IMR-90 (cell line): ENCODE results near the gene UBE2A. TPM values are rescaled to one million over a fixed set of nuclear protein-coding genes. Genes with fewer than 3 reads are reported as not detected.

Experiments used
- ATAC-seq: fragments of 200-7000 bp; cut with Tn5 transposase; 2 replicates; pipeline ENCODE4 v1.9.1; 2020; ENCODE audit warnings: low read depth, mild to moderate bottlenecking, moderate library complexity
- BruUV-seq: library from RNA; stranded (reverse); fragments of 400-500 nt; replicated peaks from 2 replicates; lab custom pipeline; 2021; lab: Mats Ljungman, UMichigan
- CTCF ChIA-PET: fragments of 300-600 bp; formaldehyde crosslinking; extraction: SDS; loops from one replicate; lab custom pipeline; 2021; ENCODE audit warnings: antibody characterized with exemption; lab: Yijun Ruan, JAX
- POLR2A ChIA-PET: fragments of 300-600 bp; sonication (Branson Sonifier 250); formaldehyde crosslinking; loops from one replicate; lab custom pipeline; 2022; ENCODE audit warnings: antibody characterized with exemption; ENCODE audit not compliant: unreplicated experiment; lab: Charles Lee
- DNase-seq: peaks from one replicate; pipeline ENCODE4 v3.0.0; 2013
- H2AFZ ChIP-seq: replicated peaks from 2 replicates; pipeline ENCODE3; 2013; ENCODE audit warnings: low read length, mild to moderate bottlenecking; ENCODE audit not compliant: poor library complexity
- H2AK5ac ChIP-seq: 2 replicates; pipeline ENCODE4 v1.6.1; 2013; ENCODE audit warnings: low read depth, low read length, inconsistent platforms
- H2AK9ac ChIP-seq: replicated peaks from 2 replicates; pipeline ENCODE3; 2013; ENCODE audit warnings: mild to moderate bottlenecking, low read depth, low read length, moderate library complexity; ENCODE audit not compliant: poor library complexity
- H2BK120ac ChIP-seq: 2 replicates; pipeline ENCODE4 v1.6.1; 2013; ENCODE audit warnings: low read depth, low read length, inconsistent platforms
- H2BK15ac ChIP-seq: 3 replicates; pipeline ENCODE4 v1.6.1; 2013; ENCODE audit warnings: low read depth, low read length, inconsistent platforms
- H2BK20ac ChIP-seq: 2 replicates; pipeline ENCODE4 v1.6.1; 2013; ENCODE audit warnings: low read depth, mild to moderate bottlenecking, inconsistent platforms, low read length, moderate library complexity
- H2BK5ac ChIP-seq: 2 replicates; pipeline ENCODE4 v1.6.1; 2013; ENCODE audit warnings: mild to moderate bottlenecking, low read depth, low read length, inconsistent platforms; ENCODE audit not compliant: poor library complexity, severe bottlenecking
- H3K14ac ChIP-seq: replicated peaks from 2 replicates; pipeline ENCODE4 v1.6.1; 2013; ENCODE audit warnings: low read depth, low read length, inconsistent platforms
- H3K18ac ChIP-seq: 2 replicates; pipeline ENCODE4 v1.6.1; 2013; ENCODE audit warnings: low read depth, low read length, control low read depth
- H3K23ac ChIP-seq: 2 replicates; pipeline ENCODE4 v1.6.1; 2013; ENCODE audit warnings: low read depth, low read length, inconsistent platforms
- H3K27ac ChIP-seq: 2 replicates; pipeline ENCODE4 v1.5.1; 2013; ENCODE audit warnings: mild to moderate bottlenecking, control low read depth, low read length; ENCODE audit not compliant: insufficient read depth
- H3K27me3 ChIP-seq: 2 replicates; pipeline ENCODE4 v1.6.1; 2013; ENCODE audit warnings: low read length; ENCODE audit not compliant: control insufficient read depth, insufficient read depth
- H3K36me3 ChIP-seq: 2 replicates; pipeline ENCODE4 v1.6.1; 2013; ENCODE audit warnings: low read length, mixed read lengths; ENCODE audit not compliant: control insufficient read depth, insufficient read depth
- H3K4ac ChIP-seq: 2 replicates; pipeline ENCODE4 v1.6.1; 2013; ENCODE audit warnings: low read depth, low read length, inconsistent platforms
- H3K4me1 ChIP-seq: 2 replicates; pipeline ENCODE4 v1.6.1; 2013; ENCODE audit warnings: low read length, mixed read lengths; ENCODE audit not compliant: control insufficient read depth, insufficient read depth
- H3K4me2 ChIP-seq: 2 replicates; pipeline ENCODE4 v1.6.1; 2013; ENCODE audit warnings: low read depth, mild to moderate bottlenecking, control low read depth, low read length, moderate library complexity
- H3K4me3 ChIP-seq: 2 replicates; pipeline ENCODE4 v1.5.1; 2013; ENCODE audit warnings: low read depth, mild to moderate bottlenecking, control low read depth, low read length, moderate library complexity; ENCODE audit not compliant: insufficient read depth
- H3K56ac ChIP-seq: 2 replicates; pipeline ENCODE4 v1.6.1; 2013; ENCODE audit warnings: low read length, inconsistent platforms; ENCODE audit not compliant: insufficient read depth; ENCODE audit errors: extremely low read depth
- H3K79me1 ChIP-seq, 2 experiments: 2 replicates each; pipeline ENCODE4 v1.6.1; 2013; ENCODE audit warnings: low read length in 2 of 2, inconsistent platforms in 1 of 2, low read depth in 1 of 2
- H3K9ac ChIP-seq: 2 replicates; pipeline ENCODE4 v1.6.1; 2013; ENCODE audit warnings: low read depth, low read length, control low read depth
- H3K9me1 ChIP-seq: 2 replicates; pipeline ENCODE4 v1.6.1; 2013; ENCODE audit warnings: low read length, inconsistent platforms; ENCODE audit not compliant: insufficient read depth
- H3K9me3 ChIP-seq: 2 replicates; pipeline ENCODE4 v1.6.1; 2013; ENCODE audit warnings: low read length; ENCODE audit not compliant: control insufficient read depth, insufficient read depth
- H4K20me1 ChIP-seq: 2 replicates; pipeline ENCODE4 v1.6.1; 2013; ENCODE audit warnings: low read length, inconsistent platforms; ENCODE audit not compliant: insufficient read depth
- H4K5ac ChIP-seq: 2 replicates; pipeline ENCODE4 v1.6.1; 2013; ENCODE audit warnings: mild to moderate bottlenecking, low read depth, low read length, control low read depth
- H4K8ac ChIP-seq, 2 experiments: 2 replicates each; pipeline ENCODE4 v1.6.1; 2013; ENCODE audit warnings: low read depth in 2 of 2, low read length in 2 of 2, control low read depth in 1 of 2, inconsistent platforms in 1 of 2
- H4K91ac ChIP-seq: 2 replicates; pipeline ENCODE4 v1.6.1; 2013; ENCODE audit warnings: low read depth, low read length, inconsistent platforms; ENCODE audit not compliant: insufficient read depth
- BHLHE40 ChIP-seq: fragments of 150-350 bp; IDR thresholded peaks from 2 replicates; pipeline ENCODE4 v1.6.1; 2016; ENCODE audit warnings: mild to moderate bottlenecking, low read depth, low read length
- CEBPB ChIP-seq: IDR thresholded peaks from 2 replicates; pipeline ENCODE4 v1.6.1; 2012; ENCODE audit warnings: low read depth, low read length, improper control_type of control experiment
- CHD1 ChIP-seq: IDR thresholded peaks from 2 replicates; pipeline ENCODE4 v1.6.1; 2012; ENCODE audit warnings: low read depth, low read length, improper control_type of control experiment
- CTCF ChIP-seq: conservative IDR thresholded peaks from 2 replicates; pipeline ENCODE4 v1.5.1; 2012; ENCODE audit warnings: mild to moderate bottlenecking, low read depth, low read length, improper control_type of control experiment
- ELK1 ChIP-seq: fragments of 150-350 bp; IDR thresholded peaks from 2 replicates; pipeline ENCODE4 v1.6.1; 2016; ENCODE audit warnings: low read depth, mild to moderate bottlenecking, low read length, moderate library complexity, borderline replicate concordance
- FOS ChIP-seq: fragments of 150-350 bp; IDR thresholded peaks from 2 replicates; pipeline ENCODE4 v1.6.1; 2016; ENCODE audit warnings: low read depth, low read length
- MAFK ChIP-seq: IDR thresholded peaks from 2 replicates; pipeline ENCODE4 v1.6.1; 2012; ENCODE audit warnings: low read depth, low read length, improper control_type of control experiment
- MAZ ChIP-seq: IDR thresholded peaks from 2 replicates; pipeline ENCODE4 v1.6.1; 2012; ENCODE audit warnings: low read depth, mild to moderate bottlenecking, low read length, improper control_type of control experiment, moderate library complexity, borderline replicate concordance
- MXI1 ChIP-seq: IDR thresholded peaks from 2 replicates; pipeline ENCODE4 v1.6.1; 2012; ENCODE audit warnings: low read depth, mild to moderate bottlenecking, low read length, moderate library complexity, borderline replicate concordance
- POLR2A ChIP-seq: IDR thresholded peaks from 2 replicates; pipeline ENCODE4 v1.6.1; 2012; ENCODE audit warnings: mild to moderate bottlenecking, low read depth, low read length
- RAD21 ChIP-seq: IDR thresholded peaks from 2 replicates; pipeline ENCODE4 v1.6.1; 2012; ENCODE audit warnings: low read length, improper control_type of control experiment
- RCOR1 ChIP-seq: IDR thresholded peaks from 2 replicates; pipeline ENCODE4 v1.6.1; 2012; ENCODE audit warnings: mild to moderate bottlenecking, low read length, improper control_type of control experiment; ENCODE audit not compliant: insufficient replicate concordance
- RFX5 ChIP-seq: IDR thresholded peaks from 2 replicates; pipeline ENCODE4 v1.8.0; 2012; ENCODE audit warnings: low read depth, mild to moderate bottlenecking, low read length, moderate library complexity
- SMC3 ChIP-seq: fragments of 150-350 bp; IDR thresholded peaks from 2 replicates; pipeline ENCODE4 v1.6.1; 2016; ENCODE audit warnings: low read depth, mild to moderate bottlenecking, antibody characterized with exemption, low read length, moderate library complexity
- USF2 ChIP-seq: fragments of 150-350 bp; IDR thresholded peaks from 2 replicates; pipeline ENCODE4 v1.6.1; 2017; ENCODE audit warnings: mild to moderate bottlenecking, antibody characterized with exemption, low read length, low read depth
- WGBS, 2 experiments: methylation state at CpG; one replicate each; pipeline versions ENCODE4 v1.1.5 to v1.1.7; 2013; ENCODE audit warnings: missing lambda C conversion rate in 2 of 2; ENCODE audit not compliant: insufficient read length in 1 of 2; ENCODE audit errors: extremely low coverage in 2 of 2; 5-methylcytosine and 5-hydroxymethylcytosine counted together
- dilution Hi-C: fragments of 300-500 bp; cut with HindIII; formaldehyde crosslinking; loops from one replicate; pipeline ENCODE4 v1.14.3; 2018; ENCODE audit warnings: low sequenced_read_pairs; ENCODE audit not compliant: unreplicated experiment
- in situ Hi-C: fragments of 300-500 bp; cut with MboI; formaldehyde crosslinking; loops from 3 replicates; pipeline ENCODE4 v1.14.3; 2019; ENCODE audit warnings: low sequenced_read_pairs, inconsistent platforms, mixed read lengths
- intact Hi-C: fragments of 100-400 bp; cut with micrococcal nuclease; formaldehyde crosslinking; loops from 2 replicates; pipeline ENCODE4 v1.10.0; 2022
- polyA plus RNA-seq, 3 experiments: library from polyadenylated mRNA; depleted of rRNA; stranded (reverse); fragments of >200 nt; gene quantifications; 2 replicates each; pipeline ENCODE4 v1.2.3, GENCODE V29; 2012; ENCODE audit warnings: low replicate concordance in 1 of 3
- total RNA-seq: library from RNA; depleted of rRNA; stranded (reverse); fragments of >200 nt; gene quantifications from 2 replicates; pipeline ENCODE4 v1.2.3, GENCODE V29; 2012

The UBE2A gene
- total and polyA plus RNA-seq, 2 of the 4 experiments (the other 2 are of a cell fraction): 12.9 to 50.5 TPM

DNA sequence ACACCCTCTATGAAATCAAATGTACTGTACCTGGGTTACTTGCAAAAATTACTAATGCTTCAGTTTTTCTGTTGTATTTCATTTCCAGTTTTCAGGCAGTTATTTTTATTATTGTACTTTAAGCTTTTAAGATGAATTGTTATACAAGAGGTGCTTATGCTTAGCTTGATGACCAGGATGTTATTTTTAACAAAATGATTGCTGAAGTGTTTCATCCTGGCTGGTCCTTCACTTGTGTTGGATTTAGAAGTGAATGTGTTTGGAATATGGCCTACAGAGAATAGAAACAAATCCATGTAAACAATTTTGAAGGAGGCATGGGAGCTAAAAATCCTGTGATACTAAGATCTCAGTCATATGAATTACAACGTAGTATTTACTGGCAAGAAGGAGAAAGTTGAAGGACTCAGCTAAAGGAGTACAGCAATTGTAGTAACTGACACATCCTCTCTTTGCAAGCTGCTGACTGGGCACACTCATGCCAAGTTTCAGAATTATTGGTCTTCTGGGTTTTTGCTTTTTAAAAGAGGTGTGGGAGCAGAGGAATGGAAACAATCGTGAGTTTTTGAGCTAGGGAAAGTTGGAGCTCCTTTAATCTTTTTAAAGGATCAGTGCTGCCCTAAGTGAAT, 9.2 kb downstream of the UBE2A start:
- dilution Hi-C loops: no loop called here
- no peak overlapping the region for H3K56ac ChIP-seq
- no peak overlapping the region for H3K27ac ChIP-seq
- no peak overlapping the region for H4K8ac ChIP-seq
- no CpG with 5 or more reads among the region's 2 CpGs for WGBS, 2 experiments
- TF ChIP-seq RFX5 (no peak), MAFK (no peak), CHD1 (no peak), FOS (no peak), RCOR1 (no peak), POLR2A (no peak), ELK1 (no peak), SMC3 (no peak), CTCF (no peak), USF2 (no peak), MXI1 (no peak), CEBPB (no peak), BHLHE40 (no peak), RAD21 (no peak), MAZ (no peak)
- H2AK5ac ChIP-seq: no peak overlapping the region
- no peaks in the 10 kb centered on the region for H3K27me3 ChIP-seq
- H2AK9ac ChIP-seq: no peak overlapping the region
- H3K79me1 ChIP-seq: no peaks in the 10 kb centered on the region; a peak in 1 of 4 replicates
- H2BK120ac ChIP-seq: no peak overlapping the region
- no peak overlapping the region for H4K91ac ChIP-seq
- DNase-seq (no peak), ATAC-seq (no peak)
- no peak overlapping the region for H3K18ac ChIP-seq
- H3K4me1 ChIP-seq: no peaks in the 10 kb centered on the region
- H3K4me3 ChIP-seq: no peak overlapping the region
- no peak overlapping the region for H3K14ac ChIP-seq
- H2BK20ac ChIP-seq: no peak overlapping the region
- no peak overlapping the region for H3K23ac ChIP-seq
- no peak overlapping the region for H3K4me2 ChIP-seq
- TSS peak; percentile 86 for BruUV-seq
- H4K20me1 ChIP-seq: no peaks in the 10 kb centered on the region
- no peak overlapping the region for H2BK5ac ChIP-seq
- no peak overlapping the region for H2BK15ac ChIP-seq
- H3K36me3 ChIP-seq: 0 out of 2 replicates have a peak, but pooled peaks cover 4% of the 10 kb centered on the region
- intact Hi-C loops: no loop called here
- H3K9ac ChIP-seq: no peak overlapping the region
- CTCF ChIA-PET: interaction anchor here (1.2 kb wide), 1 partner anchor 71 kb away, joined by 4 read pairs; no protein-coding TSS in a partner anchor
- H2AFZ ChIP-seq: no peak overlapping the region
- H4K5ac ChIP-seq: no peak overlapping the region
- no peaks in the 10 kb centered on the region for H3K9me1 ChIP-seq
- POLR2A ChIA-PET: interaction anchor here (0.6 kb wide), 1 partner anchor 10 kb away, joined by 3 read pairs; no protein-coding TSS in a partner anchor
- no peak overlapping the region for H3K4ac ChIP-seq
- in situ Hi-C loops: no loop called here
- no peaks in the 10 kb centered on the region for H3K9me3 ChIP-seq
